OCI-LY1 (cell line): Measurements from ENCODE around the gene SRSF7.
A peak's percentile ranks its signal among the peaks of the same experiment; 100 is the strongest.
"Not testable (repeated sequence)": the region's sequence is repeated elsewhere in the genome, so short reads cannot be mapped to it uniquely, and the experiment has no call there.

ENCODE experiments used
- H2AFZ ChIP-seq: fragments of 200-600 bp; sonication (generic), shearing (Covaris generic); 2 replicates; pipeline ENCODE4 v1.6.0; 2014; ENCODE audit warnings: antibody characterized with exemption, mild to moderate bottlenecking, low read length
- H3F3A ChIP-seq: fragments of 200-600 bp; sonication (generic), shearing (Covaris generic); 2 replicates; pipeline ENCODE4 v1.6.0; 2014; ENCODE audit warnings: mild to moderate bottlenecking, antibody characterized with exemption, low read length, moderate library complexity; ENCODE audit not compliant: insufficient read depth
- H3K27ac ChIP-seq: fragments of 200-600 bp; sonication (generic); 2 replicates; pipeline ENCODE4 v1.5.1; 2014; ENCODE audit warnings: low read length, mixed run types, mild to moderate bottlenecking, low read depth; ENCODE audit not compliant: poor library complexity, severe bottlenecking
- H3K27me3 ChIP-seq: fragments of 200-600 bp; sonication (generic); 2 replicates; pipeline ENCODE4 v1.6.0; 2014; ENCODE audit warnings: antibody characterized with exemption, mild to moderate bottlenecking, low read length, moderate library complexity; ENCODE audit not compliant: insufficient read depth
- H3K36me3 ChIP-seq: fragments of 200-600 bp; sonication (generic); 2 replicates; pipeline ENCODE4 v1.6.1; 2014; ENCODE audit warnings: mild to moderate bottlenecking, antibody characterized with exemption, low read length, moderate library complexity, mixed read lengths; ENCODE audit not compliant: insufficient read depth
- H3K4me1 ChIP-seq: fragments of 200-600 bp; sonication (generic); 2 replicates; pipeline ENCODE4 v1.5.1; 2014; ENCODE audit warnings: mild to moderate bottlenecking, low read length, moderate library complexity; ENCODE audit not compliant: insufficient read depth, severe bottlenecking
- H3K4me2 ChIP-seq: fragments of 200-600 bp; sonication (generic), shearing (Covaris generic); 2 replicates; pipeline ENCODE4 v1.6.1; 2014; ENCODE audit warnings: low read length
- H3K4me3 ChIP-seq: fragments of 200-600 bp; sonication (generic); 2 replicates; pipeline ENCODE4 v1.5.1; 2014; ENCODE audit warnings: low read length, low read depth, mild to moderate bottlenecking, mixed read lengths; ENCODE audit not compliant: poor library complexity, severe bottlenecking
- H3K79me2 ChIP-seq: fragments of 200-600 bp; shearing (Covaris generic); 2 replicates; pipeline ENCODE4 v1.6.1; 2016; ENCODE audit warnings: mixed run types, low read length, mixed read lengths; ENCODE audit not compliant: insufficient read depth
- H3K9ac ChIP-seq: fragments of 200-600 bp; sonication (generic), shearing (Covaris generic); 2 replicates; pipeline ENCODE4 v1.6.1; 2014; ENCODE audit warnings: mild to moderate bottlenecking, low read length, mixed read lengths
- H3K9me2 ChIP-seq: fragments of 200-600 bp; sonication (generic), shearing (Covaris generic); 2 replicates; pipeline ENCODE4 v1.6.1; 2014; ENCODE audit warnings: low read depth, mild to moderate bottlenecking, low read length, mixed read lengths
- H3K9me3 ChIP-seq: fragments of 200-600 bp; shearing (Covaris generic); 2 replicates; pipeline ENCODE4 v1.6.1; 2014; ENCODE audit warnings: low read length, mixed read lengths
- H4K20me1 ChIP-seq: fragments of 200-600 bp; sonication (generic), shearing (Covaris generic); 2 replicates; pipeline ENCODE4 v1.6.0; 2016; ENCODE audit warnings: mild to moderate bottlenecking, low read length; ENCODE audit not compliant: insufficient read depth
- EZH2 ChIP-seq: fragments of 200-600 bp; sonication (generic), shearing (Covaris generic); IDR thresholded peaks from 2 replicates; pipeline ENCODE4 v1.8.0; 2017; ENCODE audit warnings: borderline replicate concordance, mixed run types, mild to moderate bottlenecking, antibody characterized with exemption, low read length, moderate library complexity, mixed read lengths
- TF ChIP-seq, protein P1 (sequence below): fragments of 200-600 bp; sonication (generic), shearing (Covaris generic); IDR thresholded peaks from 2 replicates; pipeline ENCODE4 v1.5.1; 2017; ENCODE audit warnings: mild to moderate bottlenecking, antibody characterized with exemption, low read length, moderate library complexity, mixed read lengths

Gene SRSF7

DNA sequence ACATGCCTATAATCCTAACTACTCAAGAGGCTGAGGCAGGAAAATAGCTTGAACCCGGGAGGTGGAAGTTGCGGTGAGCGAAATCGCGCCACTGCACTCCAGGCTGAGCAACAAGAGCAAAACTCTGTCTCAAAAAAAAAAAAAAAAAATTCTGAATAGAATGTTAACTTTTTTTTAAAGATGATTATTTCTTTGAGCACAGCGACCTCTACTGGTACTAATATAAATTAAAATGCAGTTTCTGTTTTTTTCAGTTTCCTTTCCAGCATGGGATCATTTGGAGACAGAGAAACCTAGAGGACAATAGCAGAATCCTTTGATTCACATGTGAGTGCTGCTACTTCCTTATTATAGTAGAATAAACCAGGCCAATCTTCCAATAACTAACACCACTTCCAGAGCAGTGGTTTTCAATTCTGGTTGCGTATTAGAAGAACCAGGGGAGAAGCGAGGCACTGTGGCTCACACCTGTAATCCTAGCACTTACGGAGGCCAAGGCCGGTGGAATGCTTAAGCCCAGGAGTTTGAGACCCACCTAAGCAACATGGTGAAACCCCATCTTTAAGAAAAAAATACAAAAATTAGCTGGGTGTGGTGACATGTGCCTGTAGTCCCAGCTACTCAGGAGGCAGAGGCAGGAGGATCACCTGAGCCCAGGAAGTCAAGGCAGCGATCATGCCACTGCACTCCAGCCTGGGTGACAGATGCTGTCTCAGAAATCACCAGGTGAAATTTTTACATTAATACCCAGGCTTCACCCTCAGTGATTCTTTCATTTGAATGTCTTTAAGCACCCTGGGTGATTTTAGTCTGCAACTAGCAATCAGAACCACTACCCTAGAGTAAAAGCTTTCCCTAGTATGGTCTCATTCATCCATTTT, 10.1 kb downstream of the SRSF7 start:
- peaks cover 91% of the 10 kb centered on the region for H3K36me3 ChIP-seq
- no peak overlapping the region for H3K4me3 ChIP-seq
- H3K9me2 ChIP-seq = no peaks in the 10 kb centered on the region
- H3K4me2 ChIP-seq = no peak overlapping the region
- H3K9me3 ChIP-seq = no peaks in the 10 kb centered on the region
- H4K20me1 ChIP-seq = no peaks in the 10 kb centered on the region
- no peak overlapping the region for H2AFZ ChIP-seq
- 0 out of 2 replicates have a peak, but pooled peaks cover 8% of the 10 kb centered on the region for H3F3A ChIP-seq
- no peaks in the 10 kb centered on the region for H3K79me2 ChIP-seq
- no peak overlapping the region for H3K27ac ChIP-seq
- no peaks in the 10 kb centered on the region for H3K27me3 ChIP-seq
- no peak overlapping the region for H3K9ac ChIP-seq
- H3K4me1 ChIP-seq = peaks cover under 1% of the 10 kb centered on the region
- TF ChIP-seq EZH2 = no peak
- TF ChIP-seq, protein P1, sequence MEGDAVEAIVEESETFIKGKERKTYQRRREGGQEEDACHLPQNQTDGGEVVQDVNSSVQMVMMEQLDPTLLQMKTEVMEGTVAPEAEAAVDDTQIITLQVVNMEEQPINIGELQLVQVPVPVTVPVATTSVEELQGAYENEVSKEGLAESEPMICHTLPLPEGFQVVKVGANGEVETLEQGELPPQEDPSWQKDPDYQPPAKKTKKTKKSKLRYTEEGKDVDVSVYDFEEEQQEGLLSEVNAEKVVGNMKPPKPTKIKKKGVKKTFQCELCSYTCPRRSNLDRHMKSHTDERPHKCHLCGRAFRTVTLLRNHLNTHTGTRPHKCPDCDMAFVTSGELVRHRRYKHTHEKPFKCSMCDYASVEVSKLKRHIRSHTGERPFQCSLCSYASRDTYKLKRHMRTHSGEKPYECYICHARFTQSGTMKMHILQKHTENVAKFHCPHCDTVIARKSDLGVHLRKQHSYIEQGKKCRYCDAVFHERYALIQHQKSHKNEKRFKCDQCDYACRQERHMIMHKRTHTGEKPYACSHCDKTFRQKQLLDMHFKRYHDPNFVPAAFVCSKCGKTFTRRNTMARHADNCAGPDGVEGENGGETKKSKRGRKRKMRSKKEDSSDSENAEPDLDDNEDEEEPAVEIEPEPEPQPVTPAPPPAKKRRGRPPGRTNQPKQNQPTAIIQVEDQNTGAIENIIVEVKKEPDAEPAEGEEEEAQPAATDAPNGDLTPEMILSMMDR = peak; percentile 44

DNA sequence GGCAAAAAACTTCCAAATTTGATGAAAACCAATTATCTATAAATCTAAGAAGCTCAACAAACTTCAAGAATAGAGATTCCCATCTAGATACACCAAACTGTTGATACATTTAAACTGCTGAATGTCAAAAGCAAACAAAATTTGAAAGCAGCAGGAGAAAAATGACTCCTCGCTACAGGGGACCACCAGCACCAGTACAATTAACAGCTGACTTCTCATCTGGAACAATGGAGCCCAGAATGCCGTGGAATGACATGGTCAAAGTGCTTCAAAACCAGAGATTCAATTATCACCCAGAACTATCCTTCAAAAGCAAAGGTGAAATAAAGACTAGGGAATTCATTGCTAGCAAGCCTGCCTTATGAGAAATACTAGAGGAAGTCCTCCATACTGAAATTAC, 11.6 kb downstream of the SRSF7 start:
- H3K4me3 ChIP-seq = no peak overlapping the region
- H3K4me1 ChIP-seq = no peaks in the 10 kb centered on the region
- H3K79me2 ChIP-seq = no peaks in the 10 kb centered on the region
- H4K20me1 ChIP-seq = no peaks in the 10 kb centered on the region
- no peaks in the 10 kb centered on the region for H3K9me2 ChIP-seq
- H3K27me3 ChIP-seq = no peaks in the 10 kb centered on the region
- no peak overlapping the region for H3K9ac ChIP-seq
- 0 out of 2 replicates have a peak, but pooled peaks cover 2% of the 10 kb centered on the region for H3F3A ChIP-seq
- peaks cover 75% of the 10 kb centered on the region for H3K36me3 ChIP-seq
- no peak overlapping the region for H3K27ac ChIP-seq
- H3K9me3 ChIP-seq = no peaks in the 10 kb centered on the region
- H3K4me2 ChIP-seq = no peak overlapping the region
- H2AFZ ChIP-seq = no peak overlapping the region
- TF ChIP-seq EZH2 = no peak
- TF ChIP-seq, protein P1 = no peak

DNA sequence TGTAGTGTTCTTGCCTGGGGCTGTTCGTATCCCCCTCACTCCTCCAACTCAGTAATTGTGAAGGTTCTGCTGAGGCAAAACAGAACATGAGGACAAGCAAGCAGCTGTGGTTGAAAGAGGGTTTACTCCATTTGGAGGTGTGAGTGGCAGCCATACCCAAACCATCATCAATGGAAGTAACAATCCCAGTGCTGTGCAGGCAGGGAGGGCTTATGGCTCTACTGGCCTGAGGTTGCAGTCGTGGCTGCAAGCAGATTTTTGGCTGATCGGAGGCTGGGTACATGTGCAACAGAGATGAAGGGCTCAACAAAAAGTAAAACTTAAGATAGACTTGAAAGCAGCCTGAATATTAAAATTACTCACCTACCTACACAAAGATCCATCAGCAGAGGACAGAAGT, 13.2 kb downstream of the SRSF7 start:
- Histone ChIP-seq H3K4me3 (no peak overlapping the region), H3K27me3 (no peaks in the 10 kb centered on the region), H3K36me3 (peaks cover 59% of the 10 kb centered on the region), H2AFZ (no peak overlapping the region), H3K9me3 (no peaks in the 10 kb centered on the region), H3K4me2 (no peak overlapping the region), H3K9me2 (no peaks in the 10 kb centered on the region), H3F3A (no peaks in the 10 kb centered on the region), H3K9ac (no peak overlapping the region), H4K20me1 (no peaks in the 10 kb centered on the region), H3K27ac (no peak overlapping the region), H3K4me1 (no peaks in the 10 kb centered on the region), H3K79me2 (no peaks in the 10 kb centered on the region)
- TF ChIP-seq, protein P1 = no peak
- TF ChIP-seq EZH2 = no peak

DNA sequence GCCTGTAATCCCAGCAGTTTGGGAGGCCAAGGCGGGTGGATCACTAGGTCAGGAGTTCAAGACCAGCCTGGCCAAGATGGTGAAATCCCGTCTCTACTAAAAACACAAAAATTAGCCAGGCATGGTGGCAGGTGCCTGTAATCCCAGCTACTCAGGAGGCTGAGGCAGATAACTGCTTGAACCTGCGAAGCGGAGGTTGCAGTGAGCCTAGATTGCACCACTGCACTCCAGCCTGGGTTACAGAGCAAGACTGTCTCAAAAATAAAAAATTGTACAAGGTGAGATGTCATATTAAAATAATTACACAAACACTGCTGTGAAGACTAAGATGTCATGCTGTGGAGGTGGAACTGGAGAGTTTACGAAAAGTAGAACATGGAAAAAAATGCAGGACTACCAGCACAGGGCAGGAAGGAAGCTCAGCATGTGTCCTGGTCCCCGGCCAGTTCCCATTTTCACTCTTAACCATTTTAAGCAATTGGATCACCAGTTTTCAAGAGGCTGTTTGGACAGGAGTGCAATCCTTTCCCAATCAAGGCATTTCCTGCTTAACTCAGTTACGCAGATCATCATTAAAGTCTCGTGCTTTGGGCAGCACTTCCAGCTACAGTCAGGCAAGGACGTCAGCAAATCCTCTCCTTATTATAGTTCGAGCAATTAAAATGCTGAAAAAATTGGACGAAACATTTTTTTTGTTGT, 14.0 kb downstream of the SRSF7 start:
- H3K4me2 ChIP-seq, H3K27ac ChIP-seq, H2AFZ ChIP-seq, H3K4me1 ChIP-seq, H4K20me1 ChIP-seq, H3F3A ChIP-seq, H3K79me2 ChIP-seq, H3K27me3 ChIP-seq, H3K9me3 ChIP-seq, H3K9ac ChIP-seq, H3K4me3 ChIP-seq, H3K9me2 ChIP-seq: not testable (repeated sequence)
- H3K36me3 ChIP-seq = peaks cover 51% of the 10 kb centered on the region
